Adrenal gland (tissue), 12 donors: Measurements from ENCODE around the gene WBP1L. TPM values are rescaled to one million over a fixed set of nuclear protein-coding genes. Genes with fewer than 3 reads are reported as not detected.

Source experiments
- DNase-seq, 7 donors: peaks; one replicate each; pipeline ENCODE4 v3.0.0-alpha.2; 2019 to 2020
- H3K27ac ChIP-seq, 5 donors: fragments of 200-600 bp; sonication (generic) in 4 of 5; 1 replicate in 3 of 5; 2 replicates in 2 of 5; pipeline versions ENCODE4 v1.5.1 to v1.8.0; 2016 to 2020; ENCODE audit warnings: mild to moderate bottlenecking in 1 of 5
- H3K27me3 ChIP-seq: fragments of 200-600 bp; 2 replicates; pipeline ENCODE4 v1.8.0; 2021
- H3K36me3 ChIP-seq, 2 donors: fragments of 200-600 bp; replicated peaks in 1 of 2; 1 replicate in 1 of 2; 2 replicates in 1 of 2; pipeline versions ENCODE4 v1.5.1 to v1.8.0; 2018 to 2022
- H3K4me1 ChIP-seq, 2 donors: fragments of 200-600 bp; replicated peaks in 1 of 2; 1 replicate in 1 of 2; 2 replicates in 1 of 2; pipeline versions ENCODE4 v1.5.1 to v1.8.0; 2018 to 2021
- H3K4me3 ChIP-seq, 4 donors: fragments of 200-600 bp; sonication (generic) in 3 of 4; one replicate each; pipeline ENCODE4 v1.5.1; 2016 to 2018
- H3K9me3 ChIP-seq, 3 donors: fragments of 200-600 bp; sonication (generic) in 1 of 3; replicated peaks in 1 of 3; 1 replicate in 2 of 3; 2 replicates in 1 of 3; pipeline versions ENCODE4 v1.5.1 to v1.8.0; 2016 to 2021
- CTCF ChIP-seq, 6 experiments: fragments of 450-650 bp in 4 of 6; fragments of 200-600 bp in 2 of 6; sonication (generic) in 1 of 6; IDR thresholded peaks; 1 replicate in 5 of 6; 2 replicates in 1 of 6; pipeline versions ENCODE4 v1.5.1 to v1.8.0; 2016 to 2021; ENCODE audit warnings: antibody characterized with exemption in 6 of 6, mild to moderate bottlenecking in 2 of 6, moderate library complexity in 1 of 6
- POLR2A ChIP-seq, 2 donors: fragments of 450-650 bp; IDR thresholded peaks; one replicate each; pipeline ENCODE4 v1.6.1; 2017; ENCODE audit warnings: antibody characterized with exemption in 2 of 2, mild to moderate bottlenecking in 2 of 2, moderate library complexity in 1 of 2
- WGBS, 4 donors: extraction: QIAGEN DNeasy Blood & Tissue Kit in 2 of 4; methylation state at CpG; one replicate each; pipeline versions ENCODE4 v1.1.5 to v1.1.7; 2013 to 2017; 5-methylcytosine and 5-hydroxymethylcytosine counted together
- intact Hi-C, 2 donors: fragments of 100-400 bp; cut with DNase I; formaldehyde crosslinking; loops; one replicate each; pipeline versions ENCODE4 v1.14.1 to v1.15.0; 2022 to 2023
- polyA plus RNA-seq, 3 donors: library from polyadenylated mRNA; stranded (reverse); fragments of 200-250 nt in 2 of 3; fragments of 350-450 nt in 1 of 3; fragmentation: Illumina TruSeq in 1 of 3; extraction: RNeasy Lipid Tissue Mini Kit (QIAGEN cat#74804) in 1 of 3; gene quantifications; one replicate each; pipeline ENCODE4 v1.2.3, GENCODE V29; 2013 to 2014
- total RNA-seq, 9 donors: library from RNA; depleted of rRNA in 4 of 9; stranded (reverse); fragments of >200 nt in 4 of 9; fragments of 120-200 nt in 1 of 9; fragmentation: NEBNext Ultra II Directional in 1 of 9; extraction: Animal tissue kit (Norgen Biotek cat#: 25700) in 1 of 9; gene quantifications; one replicate each; pipeline versions ENCODE4 v1.1.0 to v1.2.4, GENCODE V29; 2013 to 2023
- donor health status: healthy with polysubstance abuse.
- donor health status: Bipolar disorder and iron deficiency.
- donor health status: DM: yes; HTN: yes; CAD: no.
- donor health status: DM: no; HTN: no; CAD: no.
- donor health status: DM: no; HTN: no; CAD: no.
- donor health status: DM: yes; HTN: yes; CAD: no.

Gene WBP1L
- total and polyA plus RNA-seq, 12 donors: 38.5 to 231 (median 107) TPM

GRCh38 chr10:102813734-102814452 lies 70.1 kb downstream of the WBP1L start:
- WGBS, 4 donors: 54 to 59% (median 56%) methylated on average over 16 of the region's 16 CpGs
- no peak for TF ChIP-seq POLR2A (IDR thresholded peaks at IDR 0.05)
- no peak for TF ChIP-seq CTCF (IDR thresholded peaks at IDR 0.05)
- peak overlapping the region in 4 of 5 donors; percentile 6 to 97 (median 85) for H3K27ac ChIP-seq
- intact Hi-C loops: no loop called here
- no peaks in the 10 kb centered on the region for H3K27me3 ChIP-seq
- no peaks in the 10 kb centered on the region for H3K9me3 ChIP-seq
- H3K36me3 ChIP-seq: peaks cover 0 to 48% of the 10 kb centered on the region in 2 donors
- peak in 5 of 7 donors; percentile 56 to 74 (median 65) for DNase-seq
- H3K4me3 ChIP-seq: no peak overlapping the region
- peaks cover 22 to 47% of the 10 kb centered on the region in 2 donors for H3K4me1 ChIP-seq

GRCh38 chr10:102814453-102814871 lies 70.7 kb downstream of the WBP1L start:
- intact Hi-C loops: no loop called here
- DNase-seq: peak in 4 of 7 donors; percentile 44 to 79 (median 48)
- TF ChIP-seq POLR2A (IDR thresholded peaks at IDR 0.05) (no peak), CTCF (IDR thresholded peaks at IDR 0.05) (no peak)

GRCh38 chr10:102814873-102815661 lies 71.3 kb downstream of the WBP1L start:
- no peak overlapping the region for H3K4me3 ChIP-seq
- WGBS, 4 donors: 61 to 65% (median 62%) methylated on average over 22 to 23 of the region's 23 CpGs
- H3K36me3 ChIP-seq: peaks cover 0 to 41% of the 10 kb centered on the region in 2 donors
- intact Hi-C loops: no loop called here
- peaks cover 22 to 47% of the 10 kb centered on the region in 2 donors for H3K4me1 ChIP-seq
- no peaks in the 10 kb centered on the region for H3K27me3 ChIP-seq
- TF ChIP-seq CTCF (IDR thresholded peaks at IDR 0.05) (peak in 2 of 6 experiments; percentile 8 to 20), POLR2A (IDR thresholded peaks at IDR 0.05) (no peak)
- DNase-seq: peak; percentile 69 to 93 (median 90)
- H3K27ac ChIP-seq: peak overlapping the region; percentile 77 to 97 (median 93)
- no peaks in the 10 kb centered on the region for H3K9me3 ChIP-seq

More at GRCh38 chr10:102814453-102814871, 70.7 kb downstream of the WBP1L start:
- H3K27ac ChIP-seq: peak overlapping the region; percentile 77 to 97 (median 93)
- peaks cover 0 to 47% of the 10 kb centered on the region in 2 donors for H3K36me3 ChIP-seq
- no peak overlapping the region for H3K4me3 ChIP-seq
- peaks cover 22 to 47% of the 10 kb centered on the region in 2 donors for H3K4me1 ChIP-seq
- no peaks in the 10 kb centered on the region for H3K9me3 ChIP-seq
- H3K27me3 ChIP-seq: no peaks in the 10 kb centered on the region
- WGBS, 4 donors: 48 to 68% (median 60%) methylated on average over 7 to 8 of the region's 8 CpGs
